Nephron (organoid): ENCODE data around the gene GSK3A.
A peak's percentile ranks its signal among the peaks of the same experiment; 100 is the strongest.

ENCODE experiments used
- H3K27ac Mint-ChIP-seq, 3 experiments: 2 replicates each; pipeline ENCODE4 v1.8.0; 2020; ENCODE audit warnings: mixed read lengths in 3 of 3, mild to moderate bottlenecking in 2 of 3, moderate library complexity in 1 of 3
- H3K27me3 Mint-ChIP-seq: 2 replicates; pipeline ENCODE4 v1.8.0; 2021; ENCODE audit warnings: low read depth, mild to moderate bottlenecking, moderate library complexity, mixed read lengths
- H3K36me3 Mint-ChIP-seq: 2 replicates; pipeline ENCODE4 v1.8.0; 2020; ENCODE audit warnings: low read depth, mixed read lengths
- H3K4me1 Mint-ChIP-seq: 2 replicates; pipeline ENCODE4 v1.8.0; 2020; ENCODE audit warnings: mixed read lengths
- H3K4me3 Mint-ChIP-seq, 3 experiments: 2 replicates each; pipeline ENCODE4 v1.8.0; 2020; ENCODE audit warnings: mild to moderate bottlenecking in 3 of 3, mixed read lengths in 3 of 3, moderate library complexity in 2 of 3
- H3K9me3 Mint-ChIP-seq: 2 replicates; pipeline ENCODE4 v1.8.0; 2020; ENCODE audit warnings: mixed read lengths
- TF ChIP-seq, protein P1 (sequence below), 3 experiments: fragments of 200-600 bp; sonication (generic); IDR thresholded peaks; one replicate each; pipeline ENCODE4 v1.5.0; 2021; ENCODE audit warnings: antibody characterized with exemption in 3 of 3; ENCODE audit not compliant: unreplicated experiment in 3 of 3

The GSK3A gene

DNA sequence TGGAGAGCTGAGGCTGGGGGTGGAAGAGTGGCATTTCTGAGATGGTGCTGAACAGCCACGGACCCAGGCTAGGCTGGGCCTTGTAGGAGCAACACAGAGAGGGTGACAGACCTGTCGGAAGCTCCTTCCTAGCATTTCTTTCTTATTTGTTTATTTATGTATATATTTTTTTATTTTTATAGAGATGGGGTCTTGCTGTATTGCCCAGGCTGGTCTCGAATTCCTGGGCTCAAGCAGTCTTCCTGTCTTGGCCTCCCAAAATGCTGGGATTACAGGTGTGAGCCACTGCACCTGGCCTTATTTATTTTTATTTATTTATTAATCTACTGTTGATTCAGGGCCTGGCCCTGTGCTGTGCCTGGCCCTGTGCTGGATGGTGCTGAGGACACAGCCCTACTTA, 33.1 kb upstream of the GSK3A start:
- H3K4me1 Mint-ChIP-seq: peaks cover 48% of the 10 kb centered on the region
- H3K27ac Mint-ChIP-seq: peak overlapping the region in 1 of 3 experiments; percentile 82
- no peaks in the 10 kb centered on the region for H3K27me3 Mint-ChIP-seq
- H3K36me3 Mint-ChIP-seq: peaks cover 19% of the 10 kb centered on the region
- TF ChIP-seq, protein P1, sequence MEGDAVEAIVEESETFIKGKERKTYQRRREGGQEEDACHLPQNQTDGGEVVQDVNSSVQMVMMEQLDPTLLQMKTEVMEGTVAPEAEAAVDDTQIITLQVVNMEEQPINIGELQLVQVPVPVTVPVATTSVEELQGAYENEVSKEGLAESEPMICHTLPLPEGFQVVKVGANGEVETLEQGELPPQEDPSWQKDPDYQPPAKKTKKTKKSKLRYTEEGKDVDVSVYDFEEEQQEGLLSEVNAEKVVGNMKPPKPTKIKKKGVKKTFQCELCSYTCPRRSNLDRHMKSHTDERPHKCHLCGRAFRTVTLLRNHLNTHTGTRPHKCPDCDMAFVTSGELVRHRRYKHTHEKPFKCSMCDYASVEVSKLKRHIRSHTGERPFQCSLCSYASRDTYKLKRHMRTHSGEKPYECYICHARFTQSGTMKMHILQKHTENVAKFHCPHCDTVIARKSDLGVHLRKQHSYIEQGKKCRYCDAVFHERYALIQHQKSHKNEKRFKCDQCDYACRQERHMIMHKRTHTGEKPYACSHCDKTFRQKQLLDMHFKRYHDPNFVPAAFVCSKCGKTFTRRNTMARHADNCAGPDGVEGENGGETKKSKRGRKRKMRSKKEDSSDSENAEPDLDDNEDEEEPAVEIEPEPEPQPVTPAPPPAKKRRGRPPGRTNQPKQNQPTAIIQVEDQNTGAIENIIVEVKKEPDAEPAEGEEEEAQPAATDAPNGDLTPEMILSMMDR (IDR thresholded peaks at IDR 0.05; ENCODE audit: unreplicated experiment in 3 of 3): no peak
- no peaks in the 10 kb centered on the region for H3K9me3 Mint-ChIP-seq
- H3K4me3 Mint-ChIP-seq: peak overlapping the region in 1 of 3 experiments; percentile 31

DNA sequence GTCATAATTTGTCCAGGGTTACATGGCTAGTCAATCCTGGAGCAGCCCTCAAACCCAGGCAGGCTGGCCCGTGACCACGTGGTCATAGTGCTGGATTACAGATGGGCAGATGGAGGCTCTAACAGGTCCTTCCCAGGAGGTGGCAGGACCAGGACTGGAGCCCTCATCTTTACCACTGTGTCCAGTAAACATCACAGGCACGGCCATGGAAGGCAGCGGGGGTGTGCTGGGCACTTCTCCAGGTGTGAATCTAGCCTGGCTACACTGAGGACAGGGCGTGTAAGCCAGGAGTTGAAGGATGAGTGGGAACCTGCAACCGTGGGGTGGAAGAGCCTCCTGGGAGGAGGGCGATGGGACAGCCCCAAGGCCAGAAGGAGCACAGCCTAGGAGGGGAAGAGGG, 32.7 kb upstream of the GSK3A start:
- peaks cover 19% of the 10 kb centered on the region for H3K36me3 Mint-ChIP-seq
- H3K4me1 Mint-ChIP-seq: peaks cover 52% of the 10 kb centered on the region
- no peaks in the 10 kb centered on the region for H3K9me3 Mint-ChIP-seq
- TF ChIP-seq, protein P1 (IDR thresholded peaks at IDR 0.05; ENCODE audit: unreplicated experiment in 3 of 3): no peak
- peak overlapping the region in 2 of 3 experiments; percentile 18 to 55 for H3K4me3 Mint-ChIP-seq
- no peaks in the 10 kb centered on the region for H3K27me3 Mint-ChIP-seq
- peak overlapping the region; percentile 14 to 59 (median 40) for H3K27ac Mint-ChIP-seq

DNA sequence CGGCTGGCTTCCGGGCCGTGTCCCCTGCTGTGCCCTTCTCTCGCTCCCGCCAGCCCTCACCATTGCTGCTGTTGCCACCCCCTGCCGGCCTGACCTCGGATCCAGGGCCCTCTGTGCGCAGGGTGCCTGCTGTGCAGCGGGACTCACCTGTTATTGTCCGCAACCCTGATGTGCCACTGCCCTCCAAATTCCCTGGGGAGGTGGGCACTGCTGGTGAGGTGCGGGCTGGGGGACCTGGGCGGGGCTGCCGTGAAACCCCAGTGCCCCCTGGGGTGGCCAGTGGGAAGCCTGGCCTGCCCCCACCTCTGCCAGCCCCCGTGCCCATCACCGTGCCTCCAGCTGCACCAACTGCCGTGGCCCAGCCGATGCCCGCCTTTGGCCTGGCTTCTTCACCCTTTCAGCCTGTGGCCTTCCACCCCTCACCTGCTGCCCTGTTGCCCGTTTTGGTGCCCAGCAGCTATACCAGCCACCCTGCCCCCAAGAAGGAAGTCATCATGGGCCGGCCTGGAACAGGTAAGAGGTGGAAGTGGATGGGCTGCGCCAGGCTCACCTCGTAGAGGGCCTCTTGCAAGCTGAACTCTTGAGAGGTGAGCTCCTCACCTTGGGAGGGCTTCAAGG, 31.8 kb upstream of the GSK3A start:
- H3K36me3 Mint-ChIP-seq: peaks cover 19% of the 10 kb centered on the region
- H3K27ac Mint-ChIP-seq: peak overlapping the region in 1 of 3 experiments; percentile 40

DNA sequence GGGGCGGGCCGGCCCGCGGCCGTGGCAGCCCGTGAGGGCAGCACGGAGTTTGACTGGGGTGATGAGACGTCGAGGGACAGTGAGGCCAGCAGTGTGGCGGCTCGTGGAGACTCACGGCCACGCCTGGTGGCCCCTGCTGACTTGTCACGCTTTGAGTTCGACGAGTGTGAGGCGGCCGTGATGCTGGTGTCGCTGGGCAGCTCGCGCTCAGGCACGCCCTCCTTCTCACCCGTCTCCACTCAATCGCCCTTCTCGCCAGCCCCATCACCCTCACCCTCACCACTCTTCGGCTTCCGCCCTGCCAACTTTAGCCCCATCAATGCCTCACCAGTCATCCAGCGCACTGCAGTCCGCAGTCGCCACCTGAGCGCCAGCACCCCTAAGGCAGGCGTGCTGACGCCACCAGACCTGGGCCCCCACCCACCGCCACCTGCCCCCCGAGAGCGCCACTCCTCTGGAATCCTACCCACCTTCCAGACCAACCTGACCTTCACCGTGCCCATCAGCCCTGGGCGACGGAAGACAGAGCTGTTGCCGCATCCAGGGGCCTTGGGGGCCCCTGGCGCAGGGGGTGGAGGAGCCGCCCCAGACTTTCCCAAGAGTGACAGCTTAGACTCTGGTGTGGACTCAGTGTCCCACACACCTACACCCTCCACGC, 31.1 kb upstream of the GSK3A start:
- TF ChIP-seq, protein P1 (IDR thresholded peaks at IDR 0.05; ENCODE audit: unreplicated experiment in 3 of 3): no peak
- peaks cover 46% of the 10 kb centered on the region for H3K4me1 Mint-ChIP-seq
- H3K9me3 Mint-ChIP-seq: no peaks in the 10 kb centered on the region
- H3K4me3 Mint-ChIP-seq: no peak overlapping the region
- no peaks in the 10 kb centered on the region for H3K27me3 Mint-ChIP-seq
- H3K27ac Mint-ChIP-seq: no peak overlapping the region
- peaks cover 19% of the 10 kb centered on the region for H3K36me3 Mint-ChIP-seq

More for the DNA sequence above, 31.8 kb upstream of the GSK3A start:
- TF ChIP-seq, protein P1 (IDR thresholded peaks at IDR 0.05; ENCODE audit: unreplicated experiment in 3 of 3): no peak
- Mint-ChIP-seq H3K4me3 (no peak overlapping the region), H3K4me1 (peaks cover 52% of the 10 kb centered on the region), H3K9me3 (no peaks in the 10 kb centered on the region), H3K27me3 (no peaks in the 10 kb centered on the region)

DNA sequence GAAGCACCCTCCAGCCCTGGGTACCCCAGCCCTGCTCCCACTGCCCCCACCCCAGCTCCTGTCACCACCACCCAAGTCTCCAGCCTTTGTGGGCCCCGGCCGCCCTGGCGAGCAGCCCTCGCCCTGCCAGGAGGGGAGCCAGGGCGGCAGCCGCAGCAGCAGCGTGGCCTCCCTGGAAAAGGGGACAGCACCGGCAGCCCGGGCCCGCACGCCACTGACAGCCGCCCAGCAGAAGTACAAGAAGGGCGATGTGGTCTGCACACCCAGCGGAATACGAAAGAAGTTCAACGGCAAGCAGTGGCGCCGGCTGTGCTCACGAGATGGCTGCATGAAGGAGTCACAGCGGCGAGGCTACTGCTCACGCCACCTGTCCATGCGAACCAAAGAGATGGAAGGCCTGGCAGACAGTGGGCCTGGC, 30.6 kb upstream of the GSK3A start:
- Mint-ChIP-seq H3K27ac (no peak overlapping the region), H3K4me3 (no peak overlapping the region), H3K9me3 (no peaks in the 10 kb centered on the region), H3K4me1 (peaks cover 42% of the 10 kb centered on the region), H3K27me3 (no peaks in the 10 kb centered on the region), H3K36me3 (peaks cover 19% of the 10 kb centered on the region)
- TF ChIP-seq, protein P1 (IDR thresholded peaks at IDR 0.05; ENCODE audit: unreplicated experiment in 3 of 3): no peak

DNA sequence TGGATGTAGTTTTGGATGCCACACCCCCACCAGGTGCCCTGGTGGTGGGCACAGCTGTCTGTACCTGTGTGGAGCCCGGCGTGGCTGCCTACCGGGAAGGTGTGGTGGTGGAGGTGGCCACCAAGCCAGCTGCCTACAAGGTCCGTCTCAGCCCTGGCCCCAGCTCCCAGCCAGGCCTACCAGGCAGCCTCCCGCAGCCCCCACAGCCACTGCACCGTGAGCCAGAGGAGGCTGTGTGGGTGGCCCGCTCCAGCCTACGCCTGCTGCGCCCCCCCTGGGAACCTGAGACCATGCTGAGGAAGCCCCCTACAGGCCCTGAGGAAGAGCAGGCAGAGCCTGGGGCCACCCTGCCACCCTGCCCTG, 30.1 kb upstream of the GSK3A start:
- TF ChIP-seq, protein P1 (IDR thresholded peaks at IDR 0.05; ENCODE audit: unreplicated experiment in 3 of 3): no peak
- no peaks in the 10 kb centered on the region for H3K9me3 Mint-ChIP-seq
- no peaks in the 10 kb centered on the region for H3K27me3 Mint-ChIP-seq
- H3K4me1 Mint-ChIP-seq: peaks cover 42% of the 10 kb centered on the region
- no peak overlapping the region for H3K27ac Mint-ChIP-seq
- H3K4me3 Mint-ChIP-seq: no peak overlapping the region
- H3K36me3 Mint-ChIP-seq: peaks cover 19% of the 10 kb centered on the region
